GM23338 (cell line): ENCODE measurements around the gene ARPP21. TPM values are rescaled to one million over a fixed set of nuclear protein-coding genes. Genes with fewer than 3 reads are reported as not detected.

ENCODE experiments used
- ATAC-seq: fragments of 200-7000 bp; cut with Tn5 transposase; 3 replicates; pipeline ENCODE4 v1.9.1; 2020
- DNase-seq: peaks from one replicate; pipeline ENCODE4 v3.0.0-alpha.2; 2015; ENCODE audit warnings: low spot score
- H2AFZ ChIP-seq: fragments of 200-600 bp; sonication (generic); 2 replicates; pipeline ENCODE4 v1.8.0; 2016; ENCODE audit warnings: antibody characterized with exemption, mild to moderate bottlenecking, moderate library complexity
- H3F3A ChIP-seq: fragments of 200-600 bp; sonication (generic); replicated peaks from 2 replicates; pipeline ENCODE4 v1.8.0; 2017; ENCODE audit warnings: antibody characterized with exemption, mixed run types, low read depth
- H3K27ac ChIP-seq: fragments of 200-600 bp; sonication (generic); 2 replicates; pipeline ENCODE4 v1.6.1; 2016; ENCODE audit warnings: low read depth
- H3K27me3 ChIP-seq: fragments of 200-600 bp; sonication (generic); 2 replicates; pipeline ENCODE4 v1.8.0; 2016; ENCODE audit warnings: mild to moderate bottlenecking, mixed run types, moderate library complexity; ENCODE audit not compliant: insufficient read depth
- H3K36me3 ChIP-seq: fragments of 200-600 bp; sonication (generic); 2 replicates; pipeline ENCODE4 v1.8.0; 2016; ENCODE audit warnings: mild to moderate bottlenecking; ENCODE audit not compliant: insufficient read depth
- H3K4me1 ChIP-seq: fragments of 200-600 bp; sonication (generic); 2 replicates; pipeline ENCODE4 v1.8.0; 2016; ENCODE audit warnings: mild to moderate bottlenecking, moderate library complexity; ENCODE audit not compliant: insufficient read depth
- H3K4me2 ChIP-seq: fragments of 200-600 bp; sonication (generic); 2 replicates; pipeline ENCODE4 v1.7.1; 2017; ENCODE audit warnings: mixed run types
- H3K4me3 ChIP-seq: fragments of 200-600 bp; sonication (generic); 2 replicates; pipeline ENCODE4 v1.6.1; 2016; ENCODE audit warnings: mixed run types
- H3K79me2 ChIP-seq: fragments of 200-600 bp; sonication (generic); replicated peaks from 2 replicates; pipeline ENCODE4 v1.8.0; 2017; ENCODE audit warnings: mild to moderate bottlenecking; ENCODE audit not compliant: insufficient read depth
- H3K9me2 ChIP-seq: fragments of 200-600 bp; sonication (generic); 2 replicates; pipeline ENCODE4 v1.8.0; 2017; ENCODE audit not compliant: insufficient read depth
- H4K20me1 ChIP-seq: fragments of 200-600 bp; sonication (generic); replicated peaks from 2 replicates; pipeline ENCODE4 v1.8.0; 2017; ENCODE audit warnings: mild to moderate bottlenecking; ENCODE audit not compliant: insufficient read depth
- H3K27ac Mint-ChIP-seq: 2 replicates; pipeline ENCODE4 v1.8.0; 2020; ENCODE audit warnings: inconsistent platforms, mild to moderate bottlenecking, moderate library complexity, mixed read lengths
- H3K27me3 Mint-ChIP-seq: 3 replicates; pipeline ENCODE4 v1.8.0; 2022; ENCODE audit warnings: low read depth, mild to moderate bottlenecking, moderate library complexity, mixed read lengths, inconsistent platforms; ENCODE audit not compliant: insufficient read depth, poor library complexity
- H3K36me3 Mint-ChIP-seq: 3 replicates; pipeline ENCODE4 v1.8.0; 2021; ENCODE audit warnings: low read depth, mild to moderate bottlenecking, inconsistent platforms, moderate library complexity, mixed read lengths
- H3K4me1 Mint-ChIP-seq: 3 replicates; pipeline ENCODE4 v1.8.0; 2020; ENCODE audit warnings: mild to moderate bottlenecking, inconsistent platforms, mixed read lengths
- H3K4me3 Mint-ChIP-seq: 3 replicates; pipeline ENCODE4 v1.8.0; 2021; ENCODE audit warnings: moderate library complexity, mild to moderate bottlenecking, inconsistent platforms, mixed read lengths
- H3K9me3 Mint-ChIP-seq: 3 replicates; pipeline ENCODE4 v1.8.0; 2020; ENCODE audit warnings: moderate library complexity, mild to moderate bottlenecking, inconsistent platforms, mixed read lengths
- CREB1 ChIP-seq: fragments of 250-450 bp; sonication (Bioruptor Pico); IDR thresholded peaks from 2 replicates; pipeline ENCODE4 v1.5.0; 2020; ENCODE audit warnings: low read depth, mild to moderate bottlenecking, moderate library complexity
- CTCF ChIP-seq, 2 experiments: fragments of 200-600 bp in 1 of 2; sonication (generic) in 1 of 2; conservative IDR thresholded peaks; 2 replicates each; pipeline versions ENCODE4 v1.5.1 to v1.6.1; 2016 to 2017; ENCODE audit warnings: antibody characterized with exemption in 2 of 2, low read depth in 2 of 2, mild to moderate bottlenecking in 2 of 2, moderate library complexity in 1 of 2
- JUNB ChIP-seq: IDR thresholded peaks from one replicate; pipeline ENCODE4 v1.6.1; 2016; ENCODE audit warnings: antibody characterized with exemption; ENCODE audit not compliant: unreplicated experiment
- STAT1 ChIP-seq: IDR thresholded peaks from one replicate; pipeline ENCODE4 v1.6.1; 2016; ENCODE audit warnings: antibody characterized with exemption; ENCODE audit not compliant: unreplicated experiment
- ZNF114 ChIP-seq: fragments of 250-450 bp; sonication (Bioruptor Pico); IDR thresholded peaks from 2 replicates; pipeline ENCODE4 v1.5.0; 2020; ENCODE audit warnings: mild to moderate bottlenecking, moderate library complexity
- ZNF331 ChIP-seq: fragments of 250-450 bp; sonication (Bioruptor Pico); IDR thresholded peaks from 2 replicates; pipeline ENCODE4 v1.5.0; 2020; ENCODE audit warnings: low read depth, mild to moderate bottlenecking, moderate library complexity
- ZNF462 ChIP-seq: fragments of 250-450 bp; sonication (Bioruptor Pico); IDR thresholded peaks from 2 replicates; pipeline ENCODE4 v1.5.0; 2020; ENCODE audit warnings: mild to moderate bottlenecking, moderate library complexity
- polyA plus RNA-seq: library from polyadenylated mRNA; unstranded; fragments of >200 nt; fragmentation: Nextera tagmentation; extraction: Ambion mirVana; gene quantifications from 2 replicates; pipeline ENCODE4 v1.2.1, GENCODE V29; 2016
- total RNA-seq: library from RNA; depleted of rRNA; stranded (reverse); fragments of >200 nt; shearing (Covaris generic); gene quantifications from 2 replicates; pipeline ENCODE4 v1.2.3, GENCODE V29; 2014

ARPP21 gene
- total and polyA plus RNA-seq, 2 experiments from 2014 or later = not detected

GRCh38 chr3:35592589-35593295 is 46.6 kb upstream of the ARPP21 start:
- no peak overlapping the region for H3K4me3 Mint-ChIP-seq
- no peaks in the 10 kb centered on the region for H3K27me3 Mint-ChIP-seq
- no peaks in the 10 kb centered on the region for H3K79me2 ChIP-seq
- H3K4me3 ChIP-seq = no peak overlapping the region
- no peaks in the 10 kb centered on the region for H3K9me2 ChIP-seq
- no peaks in the 10 kb centered on the region for H3K27me3 ChIP-seq
- no peaks in the 10 kb centered on the region; the same call in 1 of the 3 replicates for H3K9me3 Mint-ChIP-seq
- no peak overlapping the region for H2AFZ ChIP-seq
- no peaks in the 10 kb centered on the region for H3K36me3 ChIP-seq
- no peak for ATAC-seq
- H4K20me1 ChIP-seq = no peaks in the 10 kb centered on the region
- H3K36me3 Mint-ChIP-seq = no peaks in the 10 kb centered on the region
- DNase-seq = no peak
- peaks cover 11% of the 10 kb centered on the region for H3K4me1 Mint-ChIP-seq
- no peaks in the 10 kb centered on the region for H3F3A ChIP-seq
- H3K4me2 ChIP-seq = no peak overlapping the region
- TF ChIP-seq JUNB (no peak), ZNF331 (CRISPR knock-in tag) (peak; percentile 81)
- no peak overlapping the region for H3K27ac ChIP-seq
- peaks cover 17% of the 10 kb centered on the region for H3K4me1 ChIP-seq
- H3K27ac Mint-ChIP-seq = no peak overlapping the region

- H3K27me3 ChIP-seq = no peaks in the 10 kb centered on the region
- Mint-ChIP-seq H3K9me3 (no peaks in the 10 kb centered on the region; the same call in 1 of the 3 replicates), H3K36me3 (no peaks in the 10 kb centered on the region), H3K4me1 (peaks cover 16% of the 10 kb centered on the region), H3K4me3 (no peak overlapping the region), H3K27me3 (no peaks in the 10 kb centered on the region), H3K27ac (peak overlapping the region; percentile 54; the same call in 1 of the 2 replicates)
- H3K4me3 ChIP-seq = no peak overlapping the region
- no peak overlapping the region for H3K27ac ChIP-seq
- no peak overlapping the region for H2AFZ ChIP-seq
- no peaks in the 10 kb centered on the region for H4K20me1 ChIP-seq
- TF ChIP-seq JUNB (no peak), STAT1 (no peak), CREB1 (no peak)
- no peaks in the 10 kb centered on the region for H3K79me2 ChIP-seq
- no peaks in the 10 kb centered on the region for H3F3A ChIP-seq
- no peak overlapping the region for H3K4me2 ChIP-seq
- DNase-seq = no peak
- ATAC-seq = no peak
- H3K36me3 ChIP-seq = no peaks in the 10 kb centered on the region
- peaks cover 17% of the 10 kb centered on the region for H3K4me1 ChIP-seq
- H3K9me2 ChIP-seq = no peaks in the 10 kb centered on the region
Measured at GRCh38 chr3:35594739-35595138, 44.6 kb upstream of the ARPP21 start.

- no peak overlapping the region for H3K27ac ChIP-seq
- no peaks in the 10 kb centered on the region for H3K27me3 ChIP-seq
- TF ChIP-seq ZNF331 (CRISPR knock-in tag) (no peak), CTCF (conservative IDR thresholded peaks at IDR 0.05; ENCODE audit: low read depth in 2 of 2) (no peak), JUNB (no peak), ZNF462 (no peak), ZNF114 (CRISPR knock-in tag) (no peak), CREB1 (no peak)
Measured at GRCh38 chr3:35596335-35596995, 42.9 kb upstream of the ARPP21 start.

More at GRCh38 chr3:35596335-35596995, 42.9 kb upstream of the ARPP21 start:
- Mint-ChIP-seq H3K4me3 (no peak overlapping the region), H3K9me3 (no peaks in the 10 kb centered on the region; the same call in 1 of the 3 replicates), H3K4me1 (peaks cover 16% of the 10 kb centered on the region), H3K27me3 (no peaks in the 10 kb centered on the region), H3K36me3 (no peaks in the 10 kb centered on the region), H3K27ac (no peak overlapping the region)
- Histone ChIP-seq H3K4me3 (no peak overlapping the region), H3K9me2 (no peaks in the 10 kb centered on the region), H3F3A (no peaks in the 10 kb centered on the region), H3K36me3 (no peaks in the 10 kb centered on the region), H3K4me2 (peak overlapping the region; percentile 49), H2AFZ (no peak overlapping the region), H4K20me1 (no peaks in the 10 kb centered on the region), H3K4me1 (peaks cover 17% of the 10 kb centered on the region), H3K79me2 (no peaks in the 10 kb centered on the region)
- DNase-seq (no peak), ATAC-seq (no peak)
